Occipital lobe (tissue), 2 donors: ENCODE data around the gene GOLGA6L9. TPM values are rescaled to one million over a fixed set of nuclear protein-coding genes. Genes with fewer than 3 reads are reported as not detected.
"Not testable (repeated sequence)": the region's sequence is repeated elsewhere in the genome, so short reads cannot be mapped to it uniquely, and the experiment has no call there.

Experiments
- DNase-seq: peaks from one replicate; lab custom pipeline; 2025; lab: John Stamatoyannopoulos, UW
- total RNA-seq: library from RNA; depleted of rRNA; stranded (reverse); fragments of >200 nt; gene quantifications from one replicate; pipeline ENCODE4 v1.2.3, GENCODE V29; 2014

The GOLGA6L9 gene
- 5.3 TPM for total RNA-seq

GRCh38 chr15:82429693-82430092, at the start of gene GOLGA6L9:
TSS of gene GOLGA6L9 (plus strand) at chr15:82429816. CDS start at chr15:82430080, 264 bp downstream.
- not testable (repeated sequence) for DNase-seq

GRCh38 chr15:82381330-82381955, 48.2 kb upstream of the GOLGA6L9 start:
- not testable (repeated sequence) for DNase-seq

GRCh38 chr15:82387209-82387608, 42.4 kb upstream of the GOLGA6L9 start:
- DNase-seq, result not testable (repeated sequence)

- DNase-seq, result not testable (repeated sequence)
These were observed 39.5 kb upstream of the GOLGA6L9 start for GRCh38 chr15:82390152-82390551.

- DNase-seq, result not testable (repeated sequence)
These were observed 37.5 kb upstream of the GOLGA6L9 start for GRCh38 chr15:82392077-82392476.

GRCh38 chr15:82393671-82394070, 35.9 kb upstream of the GOLGA6L9 start:
- no peak for DNase-seq

- not testable (repeated sequence) for DNase-seq
These were observed 33.8 kb upstream of the GOLGA6L9 start for GRCh38 chr15:82395788-82396187.

GRCh38 chr15:82397817-82398216, 31.8 kb upstream of the GOLGA6L9 start:
- DNase-seq, result no peak

- no peak for DNase-seq
These were observed 30.8 kb upstream of the GOLGA6L9 start for GRCh38 chr15:82398785-82399184.

GRCh38 chr15:82399366-82400103, 30.1 kb upstream of the GOLGA6L9 start:
- not testable (repeated sequence) for DNase-seq

- not testable (repeated sequence) for DNase-seq
These were observed 27.7 kb upstream of the GOLGA6L9 start for GRCh38 chr15:82401918-82402317.

GRCh38 chr15:82402341-82402740, 27.3 kb upstream of the GOLGA6L9 start:
- DNase-seq, result not testable (repeated sequence)

GRCh38 chr15:82406211-82406610, 23.4 kb upstream of the GOLGA6L9 start:
- not testable (repeated sequence) for DNase-seq

GRCh38 chr15:82410306-82410705, 19.3 kb upstream of the GOLGA6L9 start:
- not testable (repeated sequence) for DNase-seq

- not testable (repeated sequence) for DNase-seq
These were observed 18.0 kb upstream of the GOLGA6L9 start for GRCh38 chr15:82411595-82411994.

- not testable (repeated sequence) for DNase-seq
These were observed 15.0 kb upstream of the GOLGA6L9 start for GRCh38 chr15:82414525-82415191.

- DNase-seq, result not testable (repeated sequence)
These were observed 9.1 kb upstream of the GOLGA6L9 start for GRCh38 chr15:82420516-82420915.

- DNase-seq, result not testable (repeated sequence)
These were observed 8.7 kb upstream of the GOLGA6L9 start for GRCh38 chr15:82420966-82421365.

GRCh38 chr15:82427117-82427516, 2.5 kb upstream of the GOLGA6L9 start:
- not testable (repeated sequence) for DNase-seq

- DNase-seq, result not testable (repeated sequence)
These were observed 15.8 kb downstream of the GOLGA6L9 start for GRCh38 chr15:82445420-82445819.

GRCh38 chr15:82457336-82457735, 27.7 kb downstream of the GOLGA6L9 start:
- not testable (repeated sequence) for DNase-seq

- not testable (repeated sequence) for DNase-seq
These were observed 36.0 kb downstream of the GOLGA6L9 start for GRCh38 chr15:82465629-82466028.
